Raji (cell line): ENCODE data around the gene RPGR.

Experiments
- POLR2A ChIP-seq: IDR thresholded peaks from 2 replicates; pipeline ENCODE4 v1.6.1; 2011; ENCODE audit warnings: low read depth, low read length, control low read depth; ENCODE audit not compliant: insufficient read depth

The RPGR gene

DNA sequence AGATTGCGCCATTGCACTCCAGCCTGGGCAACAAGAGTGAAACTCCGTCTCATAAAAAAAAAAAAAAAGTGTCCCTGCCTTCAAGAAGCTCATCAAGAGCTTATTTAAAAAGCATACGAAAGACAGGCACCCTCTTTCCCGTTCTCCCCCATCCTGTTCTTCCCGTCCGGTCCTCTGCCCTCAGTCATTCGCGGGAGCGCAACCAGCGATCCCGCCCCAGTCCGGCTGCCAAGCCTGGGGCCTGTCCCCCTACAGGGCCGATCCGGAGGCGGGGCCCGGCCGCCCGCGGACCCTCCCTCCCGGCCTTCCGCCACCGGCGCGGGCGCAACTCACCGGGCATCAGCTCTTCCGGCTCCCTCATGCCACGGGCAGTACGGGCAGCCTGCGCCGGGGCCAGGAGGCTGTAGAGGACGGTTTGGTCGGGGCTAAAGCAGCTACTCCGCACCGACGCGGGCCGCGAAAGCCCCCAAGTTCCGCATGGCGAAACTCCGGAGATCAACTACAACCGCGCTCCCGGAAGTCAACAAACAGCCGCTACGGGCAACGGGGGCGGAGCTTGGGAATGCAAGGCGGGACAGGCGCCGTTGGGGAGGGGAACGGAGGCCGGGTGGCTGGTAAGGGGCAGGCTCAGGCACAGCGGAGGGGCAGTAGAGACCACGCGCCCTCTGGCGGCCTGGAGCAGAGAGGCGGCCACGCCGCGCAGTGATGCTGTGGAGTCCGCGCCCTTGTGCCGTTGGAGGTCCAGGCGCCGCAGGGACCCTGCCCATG is at the start of gene RPGR:
TSS of gene RPGR (minus strand) at position 503 of the 768 bp plus-strand sequence. CDS start at position 361, 142 bp downstream.
- TF ChIP-seq POLR2A, result peak; percentile 48

- TF ChIP-seq POLR2A, result no peak
Observed at GRCh38 chrX:38376747-38377146, 49.4 kb upstream of the RPGR start.

- no peak for TF ChIP-seq POLR2A
Observed at GRCh38 chrX:38375891-38376290, 48.6 kb upstream of the RPGR start.

DNA sequence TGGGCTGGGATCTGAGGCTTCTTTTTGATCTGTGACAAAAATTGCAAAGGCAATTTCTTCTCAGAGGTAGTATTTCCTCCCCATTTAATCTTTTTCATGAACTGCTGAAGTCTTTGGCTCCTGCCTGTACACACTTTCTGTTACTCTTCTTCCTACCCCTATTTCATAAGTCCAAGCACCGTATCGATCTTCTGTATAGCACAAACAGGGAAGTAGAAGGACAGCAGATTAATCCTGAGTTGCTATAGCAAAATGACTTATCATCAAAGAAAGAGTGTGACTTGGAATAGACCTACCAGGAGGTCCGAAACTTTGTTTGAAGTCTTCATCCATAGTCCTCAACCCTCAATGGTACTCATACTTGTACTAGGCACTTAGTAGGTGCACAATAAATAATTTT is 47.1 kb upstream of the RPGR start:
- TF ChIP-seq POLR2A, result no peak

GRCh38 chrX:38371641-38372040 is 44.3 kb upstream of the RPGR start:
- no peak for TF ChIP-seq POLR2A

- no peak for TF ChIP-seq POLR2A
Observed at GRCh38 chrX:38368774-38369173, 41.5 kb upstream of the RPGR start.

DNA sequence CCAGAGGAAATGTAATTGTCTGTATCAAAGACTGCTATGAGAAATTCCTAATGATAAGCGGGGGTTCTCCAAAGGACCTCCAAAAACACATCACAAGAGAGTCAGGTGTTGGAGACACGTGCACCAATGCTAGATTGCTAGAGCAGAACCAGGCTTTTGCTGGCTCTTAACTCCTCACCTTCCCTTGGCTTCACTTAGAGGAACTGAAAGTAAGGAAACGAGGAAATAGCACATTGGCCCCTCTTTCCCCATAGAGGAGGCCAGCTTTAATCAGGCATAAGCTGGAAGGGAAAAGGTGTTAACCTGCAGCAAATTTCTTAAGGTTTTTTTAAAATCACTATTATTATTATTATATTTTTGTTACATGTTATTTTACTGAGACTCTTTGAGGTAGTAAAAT is 38.6 kb upstream of the RPGR start:
- no peak for TF ChIP-seq POLR2A

GRCh38 chrX:38363046-38363445 is 35.7 kb upstream of the RPGR start:
- no peak for TF ChIP-seq POLR2A

DNA sequence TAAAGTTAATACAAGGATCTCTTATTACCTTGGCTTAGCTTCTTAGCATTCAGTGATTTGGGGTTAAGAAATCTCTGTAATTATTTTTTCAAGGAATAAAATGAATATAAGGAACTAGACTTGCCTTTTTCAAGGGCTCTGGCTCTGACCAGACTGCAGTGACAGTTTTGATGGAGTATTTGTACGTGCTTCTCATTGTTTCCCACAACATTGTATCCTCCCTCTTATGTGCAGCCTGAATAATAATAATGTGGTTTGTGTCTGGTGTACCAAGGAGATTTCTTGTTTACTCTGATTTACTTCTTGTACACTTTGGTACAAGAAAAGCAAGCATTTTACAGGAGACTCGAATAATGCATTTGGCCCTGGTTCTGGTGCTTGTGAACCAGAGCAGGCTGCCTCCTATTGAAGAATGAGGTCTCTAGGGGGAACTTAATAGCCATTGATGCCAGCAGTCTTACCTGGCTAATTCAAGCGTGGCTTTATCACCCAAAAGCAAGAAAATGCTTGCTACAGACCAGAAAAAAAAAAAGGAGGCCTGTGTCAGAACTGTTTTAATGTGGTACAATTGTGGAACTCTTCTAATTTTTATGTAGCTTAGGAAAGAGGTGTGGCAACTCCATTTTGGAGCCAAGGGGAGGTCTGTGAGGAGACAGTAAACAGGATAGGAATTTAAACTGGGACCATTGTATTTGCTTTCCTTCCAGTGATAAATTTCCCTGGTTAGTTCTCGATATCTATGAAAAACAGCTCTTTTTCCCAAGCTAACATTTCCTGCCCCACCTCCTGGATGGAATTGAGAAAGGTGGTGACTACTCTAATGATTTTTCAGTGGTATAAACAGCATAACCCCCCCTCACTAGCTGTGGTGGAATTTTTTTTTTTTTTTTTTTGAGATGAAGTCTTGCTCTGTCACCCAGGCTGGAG is 30.7 kb upstream of the RPGR start:
- TF ChIP-seq POLR2A, result no peak

GRCh38 chrX:38356401-38356800 is 29.1 kb upstream of the RPGR start:
- TF ChIP-seq POLR2A, result no peak

- TF ChIP-seq POLR2A, result no peak
Observed at GRCh38 chrX:38352362-38352761, 25.1 kb upstream of the RPGR start, which contains the start of gene OTC. Gene OTC, plus strand, starts transcription at chrX:38352604. Its CDS starts 93 bp downstream, at chrX:38352697.

- TF ChIP-seq POLR2A, result no peak
Observed at GRCh38 chrX:38351346-38351745, 24.0 kb upstream of the RPGR start.

- no peak for TF ChIP-seq POLR2A
Observed at GRCh38 chrX:38347136-38347535, 19.8 kb upstream of the RPGR start.

DNA sequence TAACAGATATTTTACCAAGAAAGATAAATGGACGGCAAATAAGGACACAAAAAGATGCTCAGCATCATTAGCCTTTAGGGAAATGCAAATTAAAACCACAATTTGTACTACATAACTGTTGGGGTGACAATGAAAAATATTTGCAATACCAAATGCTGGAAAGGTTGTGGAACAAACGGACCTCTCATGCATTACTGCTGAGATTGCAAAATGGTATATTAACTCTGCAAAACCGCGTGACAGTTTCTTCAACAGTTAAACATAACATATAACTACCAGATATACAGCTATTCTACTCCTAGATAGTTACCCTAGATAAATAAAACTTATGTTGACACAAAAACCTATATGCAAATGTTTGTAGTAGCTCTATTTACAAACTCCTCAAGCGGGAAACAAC is 18.8 kb upstream of the RPGR start:
- no peak for TF ChIP-seq POLR2A

DNA sequence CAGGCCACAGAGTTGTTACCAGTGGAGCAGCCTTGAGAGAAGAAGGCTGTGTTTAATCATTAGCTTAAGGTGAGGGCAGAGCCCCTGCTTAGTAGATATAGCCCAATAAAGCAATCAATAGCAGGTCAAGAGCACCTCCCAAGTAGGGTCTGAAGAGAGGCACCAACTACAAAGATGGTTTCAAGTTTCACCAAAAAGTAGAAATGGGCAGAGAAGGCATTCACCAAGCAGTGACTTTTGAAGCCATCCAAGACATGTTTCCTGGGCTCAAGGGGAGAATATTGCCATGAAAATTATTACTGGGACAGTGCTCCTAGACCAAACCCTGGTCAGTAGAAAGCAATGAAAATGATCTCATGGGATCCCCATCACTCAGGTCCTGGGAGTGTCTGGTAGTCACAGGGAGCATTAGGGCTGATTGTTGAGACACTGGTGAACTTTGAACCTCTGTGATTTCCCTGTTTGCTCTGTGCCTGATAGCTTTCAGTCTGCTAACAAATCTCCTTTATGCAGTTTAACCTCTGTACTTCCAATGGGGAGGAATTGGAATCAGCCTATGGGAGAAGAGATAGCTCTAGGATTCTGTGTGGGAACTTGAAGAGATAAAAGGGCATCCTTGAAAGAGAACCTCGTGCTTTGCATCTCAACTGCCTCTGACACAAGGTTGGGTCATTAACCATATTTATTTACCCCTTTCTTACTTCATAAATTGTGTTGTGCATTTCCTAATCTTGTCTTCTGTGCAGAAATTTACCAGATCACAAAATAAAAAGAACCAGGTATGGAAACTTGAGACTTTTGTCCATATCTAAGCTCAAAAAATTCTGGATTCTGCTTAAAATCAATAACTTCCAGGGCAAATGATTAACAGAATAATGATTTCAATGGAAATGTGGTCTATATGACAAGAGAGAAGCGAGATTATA is 15.8 kb upstream of the RPGR start:
- no peak for TF ChIP-seq POLR2A
